Activated T-cell treated with anti-CD3 and anti-CD28 coated beads for 4 hours (primary cell): ENCODE data around the gene MEA1.
"Not testable (repeated sequence)": the region's sequence is repeated elsewhere in the genome, so short reads cannot be mapped to it uniquely, and the experiment has no call there.

Source experiments
- DNase-seq: peaks from one replicate; pipeline ENCODE4 v3.0.0-alpha.2; 2020

The MEA1 gene

DNA sequence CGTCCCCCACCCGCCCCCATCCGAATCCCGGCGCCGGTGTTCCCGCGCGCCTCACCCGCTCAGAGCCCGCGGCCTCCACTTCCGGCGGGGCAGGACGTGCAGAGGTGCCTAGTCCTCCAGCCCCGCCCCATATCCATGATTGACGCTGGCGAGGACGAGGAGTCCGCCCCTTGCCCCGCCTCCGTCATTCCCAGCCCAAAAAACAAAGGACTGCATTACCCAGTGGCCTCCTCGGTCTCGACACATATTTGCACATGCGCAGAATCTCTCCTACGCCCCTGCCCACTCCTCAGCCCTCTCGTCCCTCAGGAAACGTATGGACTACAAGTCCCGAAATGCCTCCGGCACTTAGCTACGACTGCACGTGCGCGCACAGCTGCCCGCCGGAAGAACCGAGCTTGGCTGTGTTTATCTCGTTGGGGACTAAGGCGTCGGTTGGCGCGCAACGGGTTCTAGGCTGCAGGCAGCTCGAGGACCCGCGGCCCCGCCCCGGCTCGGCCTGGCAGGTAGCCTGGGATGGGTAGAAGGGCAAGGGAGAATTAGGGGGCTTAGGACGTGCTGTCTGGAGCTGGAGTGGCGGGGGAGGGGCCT lies at the start of gene MEA1, which contains the start of gene KLHDC3:
MEA1 (minus strand) TSS at position 104 of the 591 bp plus-strand sequence. CDS start 133 bp downstream, outside the sequence.
KLHDC3 (plus strand) TSS at position 407 of the 591 bp plus-strand sequence. CDS start 2,944 bp downstream, outside the sequence.
- peak; percentile 98 for DNase-seq

DNA sequence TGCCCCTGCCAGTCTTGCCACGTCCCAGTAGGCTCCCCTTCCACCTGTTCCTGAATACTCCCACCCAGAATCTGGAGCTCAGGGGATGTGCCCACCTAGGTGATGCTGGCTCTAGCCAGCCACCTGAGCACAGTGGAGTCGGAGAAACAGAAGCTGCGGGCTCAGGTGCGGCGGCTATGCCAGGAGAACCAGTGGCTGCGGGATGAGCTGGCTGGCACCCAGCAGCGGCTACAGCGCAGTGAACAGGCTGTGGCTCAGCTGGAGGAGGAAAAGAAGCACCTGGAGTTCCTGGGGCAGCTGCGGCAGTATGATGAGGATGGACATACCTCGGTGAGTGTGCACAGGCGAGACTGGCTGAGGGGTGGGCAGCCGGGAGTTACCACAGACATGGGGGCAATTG lies 49.1 kb upstream of the MEA1 start:
- DNase-seq = no peak

DNA sequence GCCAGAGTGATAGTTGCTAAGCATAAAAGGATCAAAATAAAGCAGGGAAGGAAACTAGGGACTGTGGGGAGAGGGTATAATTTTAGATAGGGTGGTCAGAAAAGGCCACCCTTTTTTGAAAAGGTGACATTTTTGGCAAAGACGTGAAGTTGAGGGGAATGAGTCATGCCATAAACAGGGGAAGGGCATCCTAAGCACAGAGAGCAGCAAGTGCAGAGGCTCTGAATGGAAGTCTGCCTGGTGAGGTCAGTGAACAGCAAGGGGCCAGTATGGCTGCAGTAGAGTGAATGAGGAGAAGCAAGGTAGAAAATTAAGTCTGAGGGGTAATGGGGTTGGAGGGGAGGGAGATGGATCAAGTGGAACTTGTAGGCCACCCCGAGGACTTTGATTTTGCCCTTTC lies 48.1 kb upstream of the MEA1 start:
- no peak for DNase-seq

DNA sequence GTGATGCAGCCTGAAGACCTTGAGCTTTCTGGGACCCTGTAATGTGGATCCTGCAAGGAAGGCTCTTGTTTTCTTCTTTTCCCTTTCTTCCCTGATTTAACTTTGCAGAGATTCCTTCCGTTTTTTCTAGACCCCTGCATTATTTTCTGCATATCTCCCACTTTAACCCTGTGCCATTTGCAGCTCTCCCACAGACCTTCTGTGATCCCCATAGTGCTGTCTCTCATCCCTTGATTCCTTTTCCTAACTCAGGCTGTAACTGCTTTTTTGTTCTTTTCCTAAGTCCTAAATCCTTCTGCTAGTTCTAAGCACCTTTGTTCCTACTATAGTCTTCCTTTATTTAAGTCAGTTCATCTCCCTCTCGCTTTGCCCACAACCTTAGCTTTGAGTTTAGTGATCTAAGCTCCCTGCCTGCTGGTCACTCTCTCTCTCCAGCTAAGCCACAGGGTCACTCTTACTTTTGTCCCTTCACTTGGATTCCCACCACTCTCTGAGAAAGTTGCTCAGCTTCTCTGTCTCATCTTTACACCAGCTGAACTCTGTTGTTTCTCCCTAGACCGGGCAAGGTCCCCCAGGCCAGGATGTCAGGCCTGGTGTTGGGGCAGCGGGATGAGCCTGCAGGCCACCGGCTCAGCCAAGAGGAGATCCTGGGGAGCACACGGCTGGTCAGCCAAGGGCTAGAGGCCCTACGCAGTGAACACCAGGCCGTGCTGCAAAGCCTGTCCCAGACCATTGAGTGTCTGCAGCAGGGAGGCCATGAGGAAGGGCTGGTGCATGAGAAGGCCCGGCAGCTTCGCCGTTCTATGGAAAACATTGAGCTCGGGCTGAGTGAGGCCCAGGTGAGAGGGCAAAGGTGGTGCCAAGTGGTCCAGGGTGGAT lies 47.2 kb upstream of the MEA1 start:
- DNase-seq = no peak

DNA sequence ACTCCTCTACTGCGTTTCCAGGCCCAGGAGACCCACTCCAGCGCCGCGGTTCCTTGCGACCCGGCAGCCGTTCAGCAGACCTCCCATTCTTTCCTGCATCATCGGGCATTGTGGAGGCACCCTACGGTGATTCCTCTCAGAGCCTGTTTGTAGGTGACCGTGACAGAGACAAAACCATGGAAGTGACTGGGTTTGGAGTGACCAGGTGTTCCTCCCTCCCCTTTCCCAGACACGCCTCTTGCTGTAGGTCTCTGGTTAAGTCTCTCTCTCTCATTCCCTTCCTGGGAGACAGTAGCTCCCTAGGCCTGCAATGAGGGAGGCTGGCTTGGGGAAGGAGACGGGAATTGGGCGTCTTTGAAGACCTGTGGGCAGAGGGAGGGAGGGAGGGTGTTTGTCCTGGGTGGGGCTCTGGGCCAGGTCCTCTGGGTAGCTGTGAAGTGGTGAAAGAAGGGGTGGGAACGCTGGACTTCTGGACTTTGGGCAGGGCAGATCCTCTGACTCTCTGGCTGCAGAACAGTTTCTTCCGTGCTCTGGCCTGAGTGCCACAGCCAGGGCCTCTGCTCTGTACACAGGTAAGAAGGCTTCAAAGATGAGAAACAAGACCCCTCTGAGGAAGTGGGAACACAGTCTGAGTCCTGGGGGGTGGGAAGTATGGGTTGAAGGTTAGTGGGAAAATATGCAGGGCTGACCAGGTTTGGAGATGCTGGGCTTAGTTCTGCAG lies 46.4 kb upstream of the MEA1 start:
- DNase-seq = no peak

DNA sequence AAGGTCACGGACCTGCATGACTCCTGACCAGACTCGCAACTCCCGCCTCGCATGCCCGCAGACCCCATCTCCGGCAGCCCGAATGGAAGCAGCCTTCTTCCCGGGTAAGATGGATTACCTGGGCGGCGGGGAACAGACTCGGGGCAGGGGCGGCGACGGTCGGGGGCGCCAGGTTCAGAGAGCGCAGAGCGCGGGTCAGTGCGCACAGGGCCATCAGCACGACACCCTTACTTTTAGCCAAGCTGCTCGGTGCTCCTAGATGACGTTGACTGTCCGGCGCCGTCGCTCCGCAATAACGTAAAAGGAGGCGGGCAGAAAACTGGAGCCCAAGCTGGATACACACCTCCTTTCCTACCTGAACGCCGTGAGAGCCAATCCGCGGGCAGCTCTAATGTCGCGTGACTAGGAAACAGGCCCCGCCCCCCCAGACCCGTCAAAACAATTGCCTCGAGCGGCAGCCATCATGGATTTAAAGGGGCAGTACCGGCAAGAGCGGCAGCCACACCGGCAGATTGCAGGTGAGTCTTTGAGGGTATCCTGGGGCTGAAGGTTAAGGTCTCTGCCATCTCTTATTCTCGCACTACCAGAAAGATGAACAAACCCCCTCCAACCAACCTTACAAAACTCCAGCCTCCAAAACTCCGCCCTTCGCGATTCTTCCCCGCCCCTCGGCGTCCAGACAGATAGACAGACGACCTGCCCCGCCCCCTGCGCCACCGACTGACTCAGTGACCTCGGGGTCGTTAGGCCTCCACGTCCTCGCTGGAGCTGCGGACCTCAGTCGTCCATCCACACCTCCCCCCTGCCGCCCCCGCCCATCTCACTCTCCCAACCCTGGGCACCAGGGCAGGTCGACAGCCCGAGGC lies 45.7 kb upstream of the MEA1 start, which contains the start of the genes KLC4 and MRPL2:
KLC4 (plus strand) TSS at position 464 of the 866 bp plus-strand sequence. CDS start 1,705 bp downstream, outside the sequence.
MRPL2 (minus strand) TSS at position 267 of the 866 bp plus-strand sequence; CDS start at position 214, 53 bp downstream.
- peak; percentile 96 for DNase-seq

DNA sequence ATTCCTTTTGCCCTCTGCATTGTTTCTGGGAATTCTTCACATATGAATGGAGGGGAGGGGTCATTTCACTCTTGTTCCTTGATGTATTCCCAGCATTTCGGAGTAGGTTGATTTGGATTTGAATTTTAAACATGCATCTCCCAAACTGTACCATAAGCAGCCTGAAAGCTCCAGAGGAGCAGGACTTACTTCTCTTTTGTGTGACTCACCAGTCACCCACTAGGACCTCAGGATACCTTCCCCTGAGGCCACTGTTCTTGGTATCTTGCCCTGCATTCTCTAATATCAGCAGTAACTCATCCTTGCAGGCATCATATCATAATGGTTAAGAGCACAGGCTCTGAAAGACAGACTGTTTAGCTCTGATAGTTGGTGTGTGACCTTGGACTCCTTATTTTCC lies 44.8 kb upstream of the MEA1 start:
- DNase-seq = no peak

DNA sequence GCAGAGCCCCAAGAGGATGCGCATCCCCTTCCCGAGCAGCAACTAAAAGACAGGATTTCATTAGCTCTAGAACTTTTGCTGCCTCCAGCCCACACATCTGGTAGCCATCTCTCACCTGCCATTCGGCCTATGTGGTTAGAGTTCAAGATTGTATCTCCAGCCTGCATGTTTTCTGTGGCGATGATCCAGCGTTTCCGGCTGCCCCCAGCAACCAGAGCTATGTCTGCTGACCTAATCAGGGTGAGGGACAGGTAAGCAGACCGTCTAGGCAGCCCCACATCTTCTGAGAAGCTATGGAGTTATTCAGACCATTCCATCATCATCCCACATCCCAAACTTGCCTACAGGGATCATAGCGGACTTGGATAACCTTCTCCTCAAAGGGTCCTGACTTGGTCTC lies 42.2 kb upstream of the MEA1 start:
- DNase-seq = no peak

DNA sequence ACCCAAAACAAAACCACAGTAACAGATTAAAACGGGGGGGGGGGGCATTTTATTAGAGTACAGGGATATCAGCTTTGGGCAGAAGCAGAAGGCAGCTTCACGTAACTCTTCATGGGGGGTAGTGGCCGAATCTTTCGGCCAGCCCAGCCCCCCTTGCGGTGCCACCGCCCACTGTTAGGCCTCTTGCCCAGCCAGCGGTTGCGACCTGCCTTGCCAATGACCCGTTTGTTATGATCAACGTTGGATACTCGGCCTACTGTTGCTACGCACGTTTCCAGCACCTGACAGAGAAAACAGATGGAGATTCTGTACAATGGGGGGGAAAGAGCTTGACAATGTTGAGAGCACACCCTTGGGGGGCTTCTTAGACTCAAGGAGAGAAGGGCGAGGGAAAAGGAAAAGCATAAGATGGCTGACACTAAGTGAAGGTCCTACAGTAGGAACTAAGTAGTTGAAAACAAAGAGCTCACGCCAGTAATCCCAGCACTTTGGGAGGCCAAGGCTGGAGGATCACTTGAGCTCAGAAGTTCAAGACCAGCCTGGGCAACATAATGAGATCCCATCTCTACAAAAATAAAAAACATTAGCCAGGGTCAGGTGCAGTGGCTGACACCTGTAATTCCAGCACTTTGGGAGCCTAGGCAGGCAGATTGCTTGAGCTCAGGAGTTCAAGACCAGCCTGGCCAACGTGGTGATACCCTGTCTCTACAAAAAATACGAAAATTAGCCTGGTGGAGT lies 40.6 kb upstream of the MEA1 start:
- no peak for DNase-seq

DNA sequence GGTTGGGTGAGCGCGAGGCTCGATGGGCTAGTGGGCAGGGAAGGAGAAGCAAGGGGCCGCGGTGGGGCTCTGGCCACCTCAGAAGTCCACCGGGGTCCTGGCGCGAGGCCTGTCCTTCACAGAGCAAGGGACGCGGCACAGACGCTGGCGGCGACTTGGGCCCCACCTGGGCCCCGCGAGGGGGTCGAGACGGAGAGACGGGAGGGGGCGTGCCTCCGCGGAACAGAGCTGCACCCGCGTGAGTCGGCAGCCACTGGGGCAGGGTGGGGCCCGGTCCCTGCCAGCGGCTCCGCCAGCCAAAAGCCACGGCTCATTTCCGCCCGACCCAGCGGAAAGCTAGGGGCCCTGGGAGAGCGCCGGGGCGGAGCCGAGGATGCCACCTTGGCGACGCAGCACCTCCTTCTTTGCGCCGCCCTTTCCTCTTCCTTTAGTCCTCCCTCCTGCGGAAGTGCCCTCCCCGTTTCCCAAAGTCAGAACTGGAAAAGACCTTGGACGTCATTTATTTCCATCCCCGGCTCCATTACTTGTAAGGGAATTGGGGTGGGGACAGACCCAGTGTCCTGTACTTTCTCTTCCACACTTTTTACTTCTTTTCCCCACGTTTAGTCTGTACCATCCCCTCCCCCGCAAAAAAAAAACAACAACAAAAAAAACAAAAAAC lies 39.9 kb upstream of the MEA1 start, which contains the start of gene CUL7:
CUL7 (minus strand) TSS at position 307 of the 661 bp plus-strand sequence. CDS start 1,063 bp downstream, outside the sequence.
- DNase-seq = peak; percentile 75

DNA sequence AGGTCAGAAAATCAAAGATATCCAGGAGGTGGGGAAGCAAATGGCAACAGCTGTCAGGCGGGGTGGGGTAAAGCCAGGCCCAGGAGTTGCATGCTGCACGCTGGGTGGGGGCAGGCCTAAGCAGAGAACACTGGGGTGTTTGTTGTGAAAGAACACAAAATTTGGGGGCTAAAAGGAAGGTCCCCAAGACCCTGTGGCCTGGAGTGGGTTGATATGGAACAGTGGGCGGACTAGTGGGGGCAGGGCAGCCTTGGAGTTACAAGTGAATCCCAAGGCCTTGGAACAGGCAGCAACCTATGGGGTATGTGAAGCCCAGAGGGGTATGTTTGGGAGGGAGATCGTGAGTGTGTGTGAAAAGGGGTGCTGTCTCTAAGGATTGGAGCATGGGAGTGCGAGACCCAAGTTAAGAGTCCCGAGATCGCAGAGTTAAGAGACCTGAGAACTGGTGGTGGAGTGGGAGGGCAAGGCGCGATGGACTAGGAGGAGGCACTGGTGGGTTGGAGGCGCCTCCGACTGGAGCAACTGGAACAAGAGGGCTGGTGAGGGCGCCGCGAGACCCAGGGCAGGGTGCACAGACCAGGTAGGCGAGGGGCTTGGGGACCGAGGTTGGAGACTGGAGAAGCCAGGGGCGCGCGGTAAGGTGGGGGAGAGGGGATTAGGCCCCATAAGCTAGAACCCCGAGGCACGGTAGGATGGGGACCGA lies 39.2 kb upstream of the MEA1 start:
- DNase-seq = no peak

DNA sequence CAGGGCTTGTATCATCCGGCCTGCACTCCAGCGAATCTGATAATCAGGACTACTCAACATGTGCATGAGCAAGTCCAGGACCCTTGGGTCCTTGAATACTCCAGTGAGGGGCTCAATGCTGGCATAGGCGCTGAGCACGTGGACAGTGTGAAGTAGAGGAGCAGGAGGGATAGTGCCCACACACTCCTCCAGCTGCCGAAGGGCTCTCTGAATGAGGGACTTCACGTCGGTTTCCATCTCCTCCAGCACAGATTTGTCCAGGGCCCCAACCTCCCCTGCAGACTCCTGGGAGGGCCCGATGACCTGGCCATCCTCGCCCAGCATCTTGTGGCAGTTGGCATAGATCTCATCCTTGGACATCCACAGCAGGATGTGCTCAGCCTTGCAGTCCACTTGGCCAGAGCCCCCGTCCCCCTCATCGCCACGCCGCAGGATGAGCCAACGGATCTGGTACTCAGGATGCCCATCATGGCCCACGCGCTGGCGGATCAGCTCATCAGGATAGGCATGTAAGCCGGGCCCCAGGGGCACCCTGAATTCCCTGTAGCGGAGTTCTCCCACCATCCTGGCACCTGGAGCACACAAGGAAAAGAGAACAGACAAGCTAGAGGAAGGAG lies 38.6 kb upstream of the MEA1 start:
- no peak for DNase-seq

DNA sequence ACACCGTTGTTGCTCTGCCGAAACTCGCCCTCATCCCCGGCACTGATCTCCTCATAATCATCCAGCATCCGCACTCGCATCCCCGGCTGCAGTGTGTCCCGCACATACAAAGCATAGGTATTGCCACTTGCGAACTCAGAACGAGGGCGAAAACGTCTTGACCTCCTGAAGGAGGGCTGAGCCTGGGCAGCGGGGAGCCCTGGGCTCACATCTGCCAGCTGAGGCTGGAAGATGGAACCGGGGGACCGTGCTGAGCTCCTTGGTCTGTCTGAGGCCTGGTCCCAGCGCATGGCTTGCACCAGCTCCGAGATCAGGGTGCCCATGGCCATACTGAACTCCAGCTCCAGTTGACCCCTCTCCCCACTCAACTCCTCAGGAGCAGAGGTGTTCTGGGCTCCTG lies 37.2 kb upstream of the MEA1 start:
- DNase-seq = no peak

DNA sequence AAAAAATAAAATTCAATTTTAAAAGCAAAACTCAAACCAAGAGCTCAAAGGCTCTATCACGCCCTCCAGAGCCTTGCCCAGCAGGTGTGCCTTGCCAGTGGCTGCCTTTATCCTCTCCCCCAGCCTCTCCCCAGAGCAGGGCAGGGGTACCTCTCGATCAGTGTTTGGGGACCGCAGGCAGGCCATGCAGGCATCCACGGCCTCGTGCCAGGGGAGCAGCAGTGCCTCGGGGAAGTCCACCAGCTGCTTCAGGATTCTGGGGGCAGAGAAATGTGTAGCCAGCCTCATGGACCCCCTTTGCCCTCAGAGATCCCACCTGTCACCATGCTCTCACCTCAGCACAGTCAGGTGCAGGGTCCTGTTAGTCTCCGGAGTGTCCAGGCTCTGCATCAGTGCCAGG lies 34.3 kb upstream of the MEA1 start:
- DNase-seq = no peak

DNA sequence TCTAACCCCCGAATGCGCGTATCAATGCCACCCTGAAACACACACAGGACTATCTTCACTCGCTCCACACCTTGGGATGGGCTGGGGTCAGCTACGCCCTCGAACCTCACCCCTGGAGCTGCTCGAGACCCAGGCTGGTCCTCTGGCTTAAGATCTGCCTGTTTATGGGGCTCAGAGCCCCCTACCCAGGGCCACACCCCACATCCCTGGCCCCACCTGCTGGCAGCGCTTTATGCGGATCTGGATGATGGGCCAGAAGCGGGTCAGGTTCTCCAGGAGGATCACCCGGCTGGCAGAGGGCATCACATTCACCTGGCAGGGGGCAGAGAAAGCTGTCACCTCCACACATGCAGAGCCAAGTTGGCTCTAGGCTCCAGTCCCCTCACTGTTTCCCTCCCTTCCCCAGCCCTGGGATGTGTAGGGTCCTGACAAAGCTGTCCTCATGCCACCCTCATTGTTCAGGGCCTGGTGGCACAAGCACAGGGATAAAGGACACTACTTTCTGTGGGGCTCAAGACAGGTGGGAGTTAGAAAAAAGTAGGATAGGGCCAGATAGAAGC lies 31.7 kb upstream of the MEA1 start:
- DNase-seq = no peak

DNA sequence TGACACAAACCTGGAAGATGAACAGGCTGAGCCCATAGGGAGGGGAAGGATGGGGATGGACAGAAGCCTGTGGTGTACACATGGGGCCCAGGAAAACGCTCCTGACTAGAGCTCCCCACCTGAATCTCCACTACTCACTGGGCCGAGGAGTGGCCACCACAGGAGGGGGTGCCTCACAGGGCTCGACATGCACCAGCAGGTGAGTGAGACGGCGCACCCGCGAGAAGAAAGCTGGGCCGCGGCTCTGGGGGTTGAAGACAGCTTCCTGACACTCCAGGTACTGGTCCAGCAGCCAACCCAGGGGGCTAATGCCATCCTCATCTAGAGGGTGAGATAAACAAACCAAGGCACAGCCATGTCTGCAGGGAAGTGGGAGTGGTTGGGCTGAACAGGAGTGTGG lies 29.6 kb upstream of the MEA1 start:
- DNase-seq = no peak

DNA sequence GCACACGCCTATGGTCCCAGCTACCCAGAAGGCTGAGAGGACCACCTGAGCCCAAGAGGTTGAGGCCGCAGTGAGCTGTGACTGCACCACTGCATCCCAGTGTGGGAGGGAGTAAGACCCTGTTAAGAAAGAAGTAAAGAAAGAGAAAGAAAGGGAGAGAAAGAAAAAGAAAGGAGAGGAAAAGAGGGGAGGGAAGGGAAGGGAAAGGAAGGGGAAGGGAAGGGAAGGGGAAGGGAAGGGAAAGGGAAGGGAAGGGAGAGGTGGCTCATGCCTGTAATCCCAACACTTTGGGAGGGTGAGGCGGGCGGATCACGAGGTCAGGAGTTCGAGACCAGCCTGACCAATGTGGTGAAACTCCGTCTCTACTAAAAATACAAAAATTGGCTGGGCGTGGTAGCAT lies 27.7 kb upstream of the MEA1 start:
- not testable (repeated sequence) for DNase-seq

DNA sequence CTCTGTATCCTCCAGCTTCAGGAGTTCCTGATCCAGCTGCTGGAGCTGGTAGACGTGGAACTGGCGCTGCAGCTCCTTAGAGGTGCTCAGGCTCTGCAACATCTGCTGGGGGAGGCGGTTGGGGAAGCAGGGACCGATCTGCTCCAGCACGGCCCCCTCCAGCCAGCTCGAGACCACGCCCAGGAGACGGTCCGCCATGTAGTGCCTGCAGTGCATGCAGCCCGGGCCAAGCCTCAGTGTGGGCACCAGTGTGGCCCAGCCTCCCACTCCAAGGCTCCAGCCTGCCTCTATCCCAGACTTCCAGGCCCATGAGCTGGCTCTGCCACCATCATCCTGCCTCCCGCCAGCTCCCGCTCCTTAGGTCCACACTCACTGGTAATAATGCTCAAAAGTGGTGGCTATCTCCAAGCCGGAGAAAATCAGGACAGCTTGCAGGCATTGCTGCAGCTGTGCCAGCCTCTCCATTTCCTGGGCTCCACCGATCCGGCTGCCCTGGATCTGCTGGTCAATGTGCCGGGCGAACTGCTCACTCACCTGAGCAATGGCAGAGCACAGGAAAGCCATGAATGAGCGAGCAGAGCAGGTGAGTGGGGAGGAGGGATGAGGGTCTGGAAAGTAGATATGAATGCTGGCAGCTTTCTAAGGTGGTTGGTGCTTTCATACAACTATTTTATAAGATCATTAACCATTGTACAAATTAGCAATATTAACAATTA lies 27.0 kb upstream of the MEA1 start:
- DNase-seq = no peak

DNA sequence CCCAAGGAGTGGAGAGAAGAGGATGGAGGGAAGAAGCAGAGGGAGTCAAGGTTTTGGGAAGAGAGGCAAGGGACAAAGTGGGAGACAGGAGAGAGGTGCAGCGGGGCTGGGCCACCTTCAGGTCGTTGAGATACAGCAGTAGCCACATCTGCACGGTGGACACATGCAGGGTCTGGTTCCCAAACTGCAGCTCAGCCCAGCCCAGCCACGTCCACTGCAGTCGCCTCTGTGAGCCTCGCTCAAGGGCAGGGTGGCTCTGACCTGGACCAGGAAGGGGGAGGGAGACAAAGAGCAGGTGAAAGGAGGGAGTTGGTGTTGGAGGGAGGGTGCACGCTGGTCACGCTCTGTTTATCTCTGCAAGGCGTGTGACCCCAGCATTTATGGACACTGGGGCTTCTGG lies 25.0 kb upstream of the MEA1 start:
- DNase-seq = no peak
